GM19099 (cell line): ENCODE measurements around the gene STAG3.

Experiments used
- POLR2A ChIP-seq: IDR thresholded peaks from 3 replicates; pipeline ENCODE4 v1.6.1; 2011; ENCODE audit warnings: low read depth; ENCODE audit not compliant: insufficient read length; ENCODE audit errors: extremely low read depth

The STAG3 gene

GRCh38 chr7:100166970-100167911 lies 10.5 kb upstream of the STAG3 start:
- no peak for TF ChIP-seq POLR2A

DNA sequence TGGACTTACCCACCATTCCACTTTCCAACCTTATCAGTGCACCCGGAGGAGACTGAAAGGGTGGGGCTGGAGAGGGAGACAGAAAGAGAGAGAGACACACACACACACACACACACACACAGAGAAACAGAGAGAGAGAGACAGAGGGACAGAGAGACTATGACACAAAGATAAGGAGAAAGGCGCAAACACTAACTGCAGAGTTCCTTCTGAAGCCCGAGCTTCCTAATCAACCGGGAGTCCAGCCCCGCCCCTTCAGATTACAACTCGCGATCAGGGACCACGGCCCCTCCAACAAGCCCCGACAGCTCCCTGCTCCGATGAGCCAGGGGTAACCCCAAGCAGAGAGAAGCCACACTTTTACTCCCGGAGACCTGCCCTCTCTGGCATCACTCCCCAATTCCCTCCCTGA lies 9.8 kb upstream of the STAG3 start:
- no peak for TF ChIP-seq POLR2A

- no peak for TF ChIP-seq POLR2A
These were observed 8.4 kb upstream of the STAG3 start for GRCh38 chr7:100169147-100169850.

DNA sequence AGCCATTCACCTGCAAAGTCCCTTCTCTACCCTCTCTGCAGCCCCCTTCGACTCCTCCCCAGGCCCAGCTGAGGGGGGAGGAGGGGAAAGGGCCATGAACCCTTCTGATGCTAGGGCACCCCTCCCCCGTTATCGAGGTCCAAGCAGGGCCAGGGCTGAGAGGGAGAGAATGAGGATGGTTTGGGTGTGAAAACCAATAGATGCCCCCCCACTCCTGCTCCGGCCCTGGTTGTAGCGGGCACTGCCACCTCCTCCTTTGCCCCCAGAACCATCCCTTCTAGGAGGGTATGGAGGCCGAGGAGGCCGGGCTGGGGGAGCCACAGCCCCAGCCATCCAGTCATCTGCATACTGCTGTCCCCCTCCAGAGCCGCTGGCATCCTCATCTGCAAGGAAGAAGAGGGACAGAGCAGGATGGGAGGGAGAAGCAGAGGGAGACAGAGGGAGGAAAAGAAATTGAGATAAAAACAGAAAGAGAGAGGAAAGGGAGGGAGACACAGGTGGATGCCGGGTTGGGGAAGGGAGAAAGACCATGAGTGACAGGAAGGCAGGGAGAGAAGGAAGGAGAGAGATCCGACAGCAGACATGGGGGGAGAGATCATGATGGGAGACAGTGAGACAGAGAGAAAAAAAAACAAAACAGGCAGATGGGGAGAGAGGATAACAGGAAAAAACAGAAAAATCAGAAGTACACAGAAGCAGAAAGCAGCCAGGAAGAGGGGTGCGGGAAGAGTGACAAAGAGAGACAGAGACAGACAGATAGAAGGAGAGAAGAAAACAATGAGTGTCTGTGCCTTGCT lies 7.4 kb upstream of the STAG3 start:
- no peak for TF ChIP-seq POLR2A

- TF ChIP-seq POLR2A = no peak
These were observed 6.5 kb upstream of the STAG3 start for GRCh38 chr7:100171087-100171681.

DNA sequence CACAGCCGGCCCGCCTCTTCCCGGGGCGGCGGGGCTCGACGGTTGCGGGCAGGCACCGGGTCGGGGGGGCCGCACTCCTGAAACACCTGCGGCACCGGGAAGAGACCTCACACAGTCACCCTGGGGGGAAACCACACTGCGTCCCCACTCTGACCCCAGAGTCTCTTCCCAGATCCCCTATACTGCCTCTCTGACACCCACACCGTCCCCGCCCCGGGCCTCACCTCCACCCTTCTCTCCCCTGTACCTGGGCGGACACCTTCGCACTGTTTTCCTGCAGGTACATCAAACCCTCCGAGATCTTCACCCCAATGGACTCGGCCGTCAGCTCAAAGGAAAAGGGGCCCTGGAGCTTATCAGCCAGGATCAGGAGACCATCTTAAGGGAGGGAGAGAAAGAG lies 5.9 kb upstream of the STAG3 start:
- no peak for TF ChIP-seq POLR2A

DNA sequence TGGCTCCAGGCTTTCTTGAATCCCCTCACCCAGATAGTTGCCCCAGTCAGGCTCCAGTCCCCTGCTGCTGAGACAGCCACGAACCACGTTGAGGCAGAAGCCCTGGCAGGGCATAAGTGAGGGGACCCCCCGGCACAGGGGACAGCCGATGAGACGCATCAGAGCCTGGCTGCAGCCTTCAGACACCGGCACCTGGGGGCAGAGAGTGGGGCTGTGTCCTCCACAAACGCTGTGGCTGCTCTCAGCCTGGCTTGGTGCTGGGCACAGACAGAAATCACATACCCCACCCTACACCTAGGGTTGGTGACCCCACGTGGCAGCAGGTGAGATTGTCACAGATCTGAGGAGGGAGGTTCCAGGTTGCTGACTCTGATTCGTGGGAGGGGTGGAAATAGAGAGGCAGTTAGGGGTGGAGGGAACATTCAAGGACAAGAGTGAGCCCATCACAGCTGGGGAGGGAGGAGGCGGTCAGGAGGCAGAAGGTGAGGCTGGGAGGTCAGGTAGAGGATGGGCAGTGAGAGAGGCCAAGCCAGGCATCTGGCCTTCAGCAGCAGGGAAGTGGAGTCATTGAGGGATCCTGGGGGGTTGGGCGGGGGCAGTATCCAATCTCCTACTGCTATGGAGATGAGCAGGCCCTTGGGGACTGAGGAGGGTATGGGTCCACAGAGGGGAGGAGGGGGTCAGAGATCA lies 3.8 kb upstream of the STAG3 start:
- no peak for TF ChIP-seq POLR2A

GRCh38 chr7:100174582-100174981 lies 3.1 kb upstream of the STAG3 start:
- no peak for TF ChIP-seq POLR2A

GRCh38 chr7:100175296-100175935 lies 2.3 kb upstream of the STAG3 start:
- TF ChIP-seq POLR2A = no peak

DNA sequence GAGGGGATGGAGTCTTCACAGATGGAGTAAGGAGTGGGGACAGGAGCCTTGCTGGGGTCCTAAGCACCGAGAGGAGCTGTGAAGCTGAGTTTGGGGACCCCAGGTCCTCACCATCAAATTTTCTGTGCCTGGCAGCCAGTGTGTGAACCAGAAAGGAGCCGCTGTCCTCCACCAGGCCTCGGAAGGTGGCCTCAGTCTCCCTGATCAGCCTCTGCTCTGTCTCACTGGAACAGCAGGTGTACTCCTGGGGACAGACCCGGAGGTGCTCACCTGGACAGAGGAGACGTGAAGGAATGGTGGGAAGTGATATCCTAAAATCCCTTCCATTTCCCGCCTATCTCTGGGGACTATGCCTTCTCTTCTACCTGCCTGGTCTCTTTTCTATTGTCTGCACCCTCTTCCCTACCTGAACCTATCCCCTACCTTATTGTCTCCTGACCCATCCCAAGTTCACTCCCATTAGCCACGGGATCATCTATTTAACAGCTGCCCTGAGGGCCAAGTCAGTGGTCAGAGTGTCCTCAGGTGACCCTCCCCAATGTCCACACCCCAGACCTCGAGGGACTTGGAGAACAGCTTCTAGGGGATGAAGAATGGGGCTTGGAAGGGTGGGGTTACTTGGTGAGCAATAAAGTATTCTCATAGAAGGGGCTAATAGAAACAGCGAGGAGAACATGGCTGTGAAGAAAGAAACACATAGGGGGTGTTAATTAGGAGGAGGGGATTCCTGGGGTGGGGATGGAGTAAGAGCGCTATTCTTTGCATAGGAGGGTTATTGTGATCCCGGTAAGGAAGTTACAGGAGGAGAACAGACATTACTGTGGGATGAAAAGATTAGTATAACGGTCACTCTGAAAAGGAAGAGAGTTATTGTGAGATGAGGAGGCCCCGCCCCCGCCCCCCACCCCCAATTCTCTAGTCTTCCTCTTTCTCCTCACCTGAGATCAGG lies 1.3 kb upstream of the STAG3 start:
- no peak for TF ChIP-seq POLR2A

DNA sequence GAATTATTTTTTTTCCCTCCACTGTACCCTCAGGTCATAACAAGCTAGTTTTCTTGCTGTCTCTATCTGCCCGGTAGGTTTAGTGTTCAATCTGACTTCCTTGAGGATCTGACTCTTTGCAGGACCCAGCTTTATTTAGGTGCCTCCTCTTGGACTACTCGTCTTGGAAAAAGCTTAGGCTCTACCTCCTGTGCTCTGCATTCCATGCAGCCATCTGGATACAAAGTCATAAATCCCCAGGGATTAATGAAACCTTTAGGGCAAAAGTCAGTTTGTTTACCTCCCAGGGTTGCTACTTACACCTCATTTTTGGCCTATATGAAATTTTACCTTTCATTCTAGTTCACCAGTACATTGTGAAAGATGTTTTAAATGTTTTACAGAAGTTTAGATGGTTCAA lies 8.0 kb downstream of the STAG3 start:
- no peak for TF ChIP-seq POLR2A

DNA sequence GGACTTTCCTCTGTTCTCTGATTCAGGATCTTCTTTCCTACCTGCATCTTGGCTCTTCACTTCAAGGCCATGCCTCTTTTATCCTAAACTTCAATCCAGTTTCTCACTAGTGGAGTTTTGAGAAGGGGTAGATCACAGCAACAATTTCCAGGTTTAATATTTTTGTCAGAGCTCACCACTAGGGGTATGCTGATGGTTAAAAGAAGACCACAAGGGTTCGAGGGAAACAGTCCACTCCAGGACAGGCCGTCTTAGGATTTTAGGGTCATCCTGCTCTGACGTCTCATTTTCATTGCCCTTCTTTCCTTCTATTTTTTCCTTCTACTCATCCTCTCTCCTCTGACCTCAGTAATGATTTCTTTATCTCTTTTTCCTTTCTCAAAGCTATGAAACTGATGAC lies 11.3 kb downstream of the STAG3 start:
- no peak for TF ChIP-seq POLR2A

DNA sequence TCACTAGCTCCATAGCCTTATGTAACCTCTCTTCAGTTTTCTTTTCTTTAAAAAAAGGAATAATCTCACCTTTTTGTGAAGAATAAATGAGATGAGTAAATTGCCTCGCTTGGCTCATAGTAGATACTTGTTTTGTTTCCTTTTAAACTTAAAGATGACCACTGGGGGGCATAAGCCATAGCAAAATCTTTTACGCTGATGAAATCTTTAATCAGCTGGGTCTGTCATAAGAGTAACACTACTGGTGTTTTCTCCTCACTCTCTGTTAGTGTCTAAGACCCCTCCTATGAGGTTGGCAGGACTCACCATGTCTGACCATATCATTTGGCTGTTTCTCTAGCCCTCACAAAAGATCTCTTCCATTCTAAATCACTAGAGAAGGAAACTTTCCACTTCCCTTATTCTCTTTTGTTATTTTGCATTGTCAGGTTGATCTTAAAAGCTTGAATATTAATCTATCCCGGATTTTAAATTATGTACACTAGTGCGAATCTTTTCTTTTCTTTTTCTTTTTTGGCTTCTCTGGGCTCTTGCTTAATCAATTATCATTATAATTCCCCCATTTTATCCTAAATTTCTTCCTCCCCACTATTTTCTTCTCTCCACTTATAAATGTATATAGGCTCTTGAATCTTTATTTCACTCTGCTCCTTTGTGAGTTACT lies 12.5 kb downstream of the STAG3 start:
- TF ChIP-seq POLR2A = no peak

DNA sequence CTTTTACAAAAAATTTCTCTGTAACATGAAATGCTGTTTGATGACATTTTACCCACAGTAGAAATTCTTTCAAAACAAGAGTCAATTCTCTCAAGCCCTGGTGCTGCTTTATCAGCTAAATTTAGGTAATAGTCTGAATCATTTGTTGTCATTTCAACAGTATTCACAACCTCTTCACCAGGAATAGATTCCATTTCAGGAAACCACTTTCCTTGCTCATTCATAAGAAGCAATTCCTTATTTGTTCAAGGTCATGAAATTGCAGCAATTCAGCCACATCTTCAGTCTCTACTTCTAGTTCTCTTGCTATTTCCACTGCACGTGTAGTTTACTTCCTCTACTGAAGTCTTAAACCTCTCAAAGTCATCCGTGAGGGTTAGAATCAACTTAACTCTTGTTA lies 14.1 kb downstream of the STAG3 start:
- no peak for TF ChIP-seq POLR2A
